RWPE1 (cell line): Measurements from ENCODE around the gene GNS.

Source experiments
- CTCF ChIA-PET: fragments of 350-600 bp; sonication (Branson Sonifier 250); formaldehyde crosslinking; extraction: SDS; loops from one replicate; lab custom pipeline; 2021; lab: Yijun Ruan, JAX
- POLR2A ChIA-PET: fragments of 400-600 bp; formaldehyde crosslinking; extraction: SDS; loops from one replicate; lab custom pipeline; 2020; ENCODE audit warnings: antibody characterized with exemption; ENCODE audit not compliant: low non-redundant PET; lab: Yijun Ruan, JAX
- DNase-seq: peaks from one replicate; pipeline ENCODE4 v3.0.0; 2012; ENCODE audit warnings: low spot score
- H3K27ac ChIP-seq: fragments of 450-650 bp; 2 replicates; pipeline ENCODE4 v1.5.1; 2017
- CTCF ChIP-seq: fragments of 450-650 bp; conservative IDR thresholded peaks from 2 replicates; pipeline ENCODE4 v1.5.1; 2017; ENCODE audit warnings: low read depth, mild to moderate bottlenecking

GNS gene

GRCh38 chr12:64723630-64724029 lies 35.6 kb downstream of the GNS start:
- DNase-seq = no peak
- TF ChIP-seq CTCF = no peak
- ChIA-PET CTCF (interaction anchor here (1.2 kb wide), 1 partner anchor 17 kb away, joined by 4 read pairs; no protein-coding TSS in a partner anchor), POLR2A (no interaction called here)
- no peak overlapping the region for H3K27ac ChIP-seq

DNA sequence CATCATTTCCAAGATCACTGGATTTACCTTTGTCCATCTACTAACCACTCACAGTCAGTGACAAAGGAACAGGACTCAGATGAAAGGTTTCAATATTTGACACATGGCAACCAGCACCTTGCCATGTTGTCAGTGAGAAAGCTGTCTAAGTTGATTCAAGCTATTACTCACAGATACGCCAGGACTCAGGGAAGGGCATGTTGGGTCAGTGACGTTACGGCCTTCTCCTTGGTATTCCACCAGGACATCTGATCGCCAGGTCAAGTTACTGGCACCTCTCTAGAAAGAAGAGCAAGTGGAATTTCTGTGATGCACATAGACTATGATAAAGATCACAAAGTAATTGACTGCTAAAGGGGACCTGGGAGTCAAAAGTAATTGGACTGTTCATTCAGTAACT lies 36.4 kb downstream of the GNS start:
- no peak for TF ChIP-seq CTCF
- no peak for DNase-seq
- ChIA-PET POLR2A (no interaction called here), CTCF (no interaction called here)
- no peak overlapping the region for H3K27ac ChIP-seq

DNA sequence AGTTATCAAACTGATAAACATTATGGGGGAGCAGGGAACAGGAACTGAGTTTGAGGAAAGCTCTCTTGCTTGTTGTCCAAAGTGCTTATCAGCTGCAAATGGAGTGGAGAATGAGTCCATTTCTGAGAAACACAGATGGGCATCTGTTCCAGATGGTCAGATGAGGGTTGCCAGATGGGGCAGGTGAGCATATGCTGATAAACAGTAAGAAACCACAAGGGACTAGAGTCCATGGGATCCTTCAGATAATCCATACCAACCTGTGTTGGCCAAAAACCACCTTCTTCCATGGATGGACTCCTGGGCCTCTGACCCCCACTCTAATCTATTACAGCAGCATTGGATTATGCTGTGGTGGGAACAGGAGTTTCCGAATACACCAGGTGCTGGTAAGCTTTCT lies 38.3 kb downstream of the GNS start:
- POLR2A ChIA-PET = no interaction called here
- DNase-seq = no peak
- TF ChIP-seq CTCF = no peak
- CTCF ChIA-PET = no interaction called here
- H3K27ac ChIP-seq = no peak overlapping the region

GRCh38 chr12:64718649-64719048 lies 40.6 kb downstream of the GNS start:
- H3K27ac ChIP-seq = no peak overlapping the region
- POLR2A ChIA-PET = no interaction called here
- no peak for TF ChIP-seq CTCF
- no peak for DNase-seq
- CTCF ChIA-PET = interaction anchor here (1.5 kb wide), 1 partner anchor 169 kb away, joined by 5 read pairs; no protein-coding TSS in a partner anchor

DNA sequence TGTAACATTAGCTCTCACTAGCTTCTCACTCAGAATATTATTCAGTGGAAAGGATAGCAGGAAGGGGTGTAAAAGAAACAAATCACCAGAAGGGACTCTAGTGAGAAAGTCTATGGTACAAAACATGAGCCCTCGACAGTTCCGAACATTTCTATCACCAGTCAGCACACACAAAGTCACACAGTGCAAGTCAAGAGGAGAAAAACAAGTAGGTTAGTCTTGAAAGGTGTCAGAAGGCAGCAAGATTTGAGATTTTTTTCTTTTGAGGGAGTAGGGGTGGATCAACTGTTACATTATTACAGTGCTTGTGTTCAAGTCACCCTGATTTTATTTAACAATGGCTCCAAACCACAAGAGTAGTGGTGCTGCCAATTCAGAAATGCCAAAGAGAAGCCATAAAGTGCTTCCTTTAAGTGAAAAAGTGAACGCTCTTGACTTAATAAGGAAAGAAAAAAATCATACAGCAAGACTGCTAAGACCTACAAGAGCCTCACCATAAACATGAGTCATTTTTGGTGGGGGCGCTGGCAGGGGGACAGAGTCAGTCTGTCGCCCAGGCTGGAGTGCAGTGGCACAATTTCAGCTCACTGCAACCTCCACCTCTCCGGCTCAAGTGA lies 42.3 kb downstream of the GNS start:
- CTCF ChIA-PET = interaction anchor here (1.9 kb wide), 1 partner anchor 10 kb away, joined by 5 read pairs; no protein-coding TSS in a partner anchor
- H3K27ac ChIP-seq = no peak overlapping the region
- no peak for DNase-seq
- POLR2A ChIA-PET = no interaction called here
- no peak for TF ChIP-seq CTCF

GRCh38 chr12:64716371-64716770 lies 42.8 kb downstream of the GNS start:
- no peak overlapping the region for H3K27ac ChIP-seq
- ChIA-PET CTCF (interaction anchor here (1.9 kb wide), 1 partner anchor 9 kb away, joined by 5 read pairs; no protein-coding TSS in a partner anchor), POLR2A (no interaction called here)
- DNase-seq = no peak
- TF ChIP-seq CTCF = no peak
